HCT116 (cell line): ENCODE measurements around the gene FAM219A.

Experiments
- CTCF ChIP-seq, 3 experiments: fragments of 200-600 bp in 1 of 3; sonication (generic) in 1 of 3; IDR thresholded peaks in 2 of 3; conservative IDR thresholded peaks in 1 of 3; 2 replicates each; pipeline ENCODE4 v1.5.1; 2012 to 2017; ENCODE audit warnings: low read depth in 2 of 3, low read length in 2 of 3, antibody characterized with exemption in 1 of 3, borderline replicate concordance in 1 of 3, control low read depth in 1 of 3, mild to moderate bottlenecking in 1 of 3, mixed read lengths in 1 of 3, mixed run types in 1 of 3, moderate library complexity in 1 of 3; ENCODE audit not compliant: insufficient read depth in 1 of 3
- EGR1 ChIP-seq: IDR thresholded peaks from 2 replicates; pipeline ENCODE4 v1.6.1; 2012; ENCODE audit warnings: low read depth
- EZH2 ChIP-seq: fragments of 200-600 bp; sonication (generic); IDR thresholded peaks from 2 replicates; pipeline ENCODE4 v1.6.1; 2017; ENCODE audit warnings: antibody characterized with exemption, mixed run types
- MAX ChIP-seq: IDR thresholded peaks from 2 replicates; pipeline ENCODE4 v1.6.1; 2012
- POLR2A ChIP-seq: IDR thresholded peaks from 2 replicates; pipeline ENCODE4 v1.7.0; 2011; ENCODE audit warnings: borderline replicate concordance; ENCODE audit not compliant: insufficient read depth, insufficient read length; ENCODE audit errors: extremely low read depth
- ZFX ChIP-seq: fragments of 450-650 bp; IDR thresholded peaks from 2 replicates; pipeline ENCODE4 v1.6.1; 2017
- ZNF274 ChIP-seq: fragments of 200-500 bp; sonication (Bioruptor generic); IDR thresholded peaks from 2 replicates; pipeline ENCODE4 v1.6.1; 2014; ENCODE audit warnings: mild to moderate bottlenecking, low read depth, low read length, inconsistent platforms

- no peak for TF ChIP-seq ZFX
- TF ChIP-seq EGR1, result no peak
- TF ChIP-seq CTCF (IDR thresholded peaks at IDR 0.05 in 2 of 3, conservative IDR thresholded peaks at IDR 0.05 in 1 of 3; ENCODE audit: borderline replicate concordance in 1 of 3, insufficient read depth in 1 of 3, low read depth in 2 of 3, low read length in 2 of 3), result no peak
- no peak for TF ChIP-seq EZH2
- TF ChIP-seq MAX, result no peak
- no peak for TF ChIP-seq ZNF274
- no peak for TF ChIP-seq POLR2A
These were observed 46.0 kb downstream of the FAM219A start for GRCh38 chr9:34412336-34412735.
